CD4-positive, CD25-positive, alpha-beta regulatory T cell (primary cell): ENCODE results near the gene PAIP1. TPM values are rescaled to one million over a fixed set of nuclear protein-coding genes. Genes with fewer than 3 reads are reported as not detected.
"Not testable (repeated sequence)": the region's sequence is repeated elsewhere in the genome, so short reads cannot be mapped to it uniquely, and the experiment has no call there.

ENCODE experiments used
- ATAC-seq, 2 donors: fragments of 150-1000 bp; cut with Tn5 transposase; one replicate each; pipeline ENCODE4 v1.10.0; 2021; ENCODE audit warnings: low read depth in 2 of 2, moderate number of reproducible peaks in 2 of 2, moderate library complexity in 1 of 2
- DNase-seq, 3 donors: peaks; one replicate each; pipeline versions ENCODE4 v3.0.0 to v3.0.0-alpha.2; 2012 to 2022; ENCODE audit warnings: mixed read lengths in 1 of 3
- H3K27ac ChIP-seq: one replicate; pipeline ENCODE4 v1.7.0; 2013; ENCODE audit warnings: mild to moderate bottlenecking, low read length; ENCODE audit not compliant: insufficient read depth, poor library complexity, severe bottlenecking
- H3K27me3 ChIP-seq: one replicate; pipeline ENCODE4 v1.7.0; 2013; ENCODE audit warnings: low read length; ENCODE audit not compliant: control insufficient read depth, insufficient read depth
- H3K36me3 ChIP-seq: one replicate; pipeline ENCODE4 v1.7.0; 2013; ENCODE audit warnings: mild to moderate bottlenecking, low read length, moderate library complexity; ENCODE audit not compliant: control insufficient read depth, insufficient read depth
- H3K4me1 ChIP-seq: 2 replicates; pipeline ENCODE4 v1.7.0; 2013; ENCODE audit warnings: mild to moderate bottlenecking, low read length; ENCODE audit not compliant: insufficient read depth, control insufficient read depth, poor library complexity, severe bottlenecking
- H3K4me3 ChIP-seq: one replicate; pipeline ENCODE4 v1.7.0; 2013; ENCODE audit warnings: low read depth, mild to moderate bottlenecking, low read length, moderate library complexity
- H3K9me3 ChIP-seq, 2 experiments: 1 replicate in 1 of 2; 2 replicates in 1 of 2; pipeline ENCODE4 v1.7.0; 2013; ENCODE audit warnings: low read length in 2 of 2, mild to moderate bottlenecking in 1 of 2, moderate library complexity in 1 of 2; ENCODE audit not compliant: control insufficient read depth in 2 of 2
- H3K27ac Mint-ChIP-seq, 3 donors: one replicate each; pipeline ENCODE4 v1.8.0; 2020 to 2022; ENCODE audit warnings: mild to moderate bottlenecking in 3 of 3, mixed read lengths in 3 of 3, moderate library complexity in 2 of 3
- H3K27me3 Mint-ChIP-seq: one replicate; pipeline ENCODE4 v1.8.0; 2022; ENCODE audit warnings: mild to moderate bottlenecking, mixed read lengths
- H3K36me3 Mint-ChIP-seq: one replicate; pipeline ENCODE4 v1.8.0; 2020; ENCODE audit warnings: mixed read lengths
- H3K4me1 Mint-ChIP-seq, 4 donors: one replicate each; pipeline ENCODE4 v1.8.0; 2020 to 2022; ENCODE audit warnings: mixed read lengths in 4 of 4, mild to moderate bottlenecking in 1 of 4
- H3K4me3 Mint-ChIP-seq, 4 donors: one replicate each; pipeline ENCODE4 v1.8.0; 2020 to 2022; ENCODE audit warnings: mild to moderate bottlenecking in 4 of 4, mixed read lengths in 4 of 4, moderate library complexity in 3 of 4
- H3K9me3 Mint-ChIP-seq, 7 donors: one replicate each; pipeline ENCODE4 v1.8.0; 2020 to 2022; ENCODE audit warnings: mixed read lengths in 7 of 7, mild to moderate bottlenecking in 3 of 7, moderate library complexity in 2 of 7
- polyA plus RNA-seq, 4 donors: library from polyadenylated mRNA; unstranded; fragments of 300-500 nt; fragmentation: Illumina TruSeq; gene quantifications; one replicate each; pipeline ENCODE4 v1.2.3, GENCODE V29; 2021
- total RNA-seq: library from RNA; stranded (reverse); gene quantifications from one replicate; pipeline ENCODE4 v1.2.3, GENCODE V29; 2022

The PAIP1 gene
- total and polyA plus RNA-seq, 5 donors from 2014 or later = 31.2 to 49.6 (median 43.2) TPM

DNA sequence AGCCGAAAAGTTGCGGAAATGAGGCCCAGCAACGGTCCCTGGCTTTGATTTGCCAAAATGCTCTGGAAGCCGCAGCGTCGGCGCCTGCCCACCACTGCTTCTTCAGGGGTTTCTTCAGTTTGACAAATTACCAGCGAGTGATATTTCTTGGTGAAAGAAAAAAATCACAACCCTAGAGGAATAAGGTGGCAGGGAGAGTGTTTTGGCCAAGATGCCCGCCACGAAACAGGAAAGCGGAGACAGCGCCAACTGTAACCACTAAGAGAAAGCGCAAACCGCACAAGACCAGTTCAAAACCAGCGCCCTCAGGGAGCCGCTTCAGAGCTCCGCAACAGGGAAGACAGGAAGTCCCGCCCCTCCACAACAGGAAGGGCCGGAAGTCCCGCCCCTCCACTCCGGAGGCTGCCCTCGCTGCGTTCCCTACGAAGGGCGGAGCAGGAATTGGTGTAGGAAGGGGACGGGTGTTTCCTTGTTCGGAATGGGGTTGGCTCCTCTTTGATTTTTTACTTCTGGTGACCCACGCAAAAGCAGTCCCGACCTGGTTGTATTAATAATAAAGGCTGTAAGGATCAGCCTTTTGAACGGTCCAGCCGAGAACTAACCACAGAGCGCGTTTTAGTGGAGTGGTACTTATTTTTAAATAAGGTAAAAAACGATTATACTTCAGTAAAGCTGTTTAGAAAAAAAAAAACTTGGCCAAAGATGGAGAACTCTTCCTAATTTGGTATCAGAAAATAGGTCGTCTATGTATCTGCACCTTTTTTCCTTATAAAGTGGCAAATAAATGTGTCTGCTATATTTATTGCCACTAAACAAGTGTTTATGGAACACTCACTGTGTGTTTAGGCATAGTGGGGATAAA is 41.8 kb downstream of the PAIP1 start, which contains the start of gene C5orf34:
Gene C5orf34, minus strand, starts transcription at position 333 of the 862 bp plus-strand sequence. CDS start 5,809 bp downstream, outside the sequence.
- Mint-ChIP-seq H3K27me3 (no peaks in the 10 kb centered on the region), H3K4me3 (peak within 1 kb of the TSS; percentile 95 to 98 (median 96)), H3K27ac (peak within 1 kb of the TSS; percentile 96 to 97 (median 97)), H3K4me1 (peaks cover 24 to 41% (median 30%) of the 10 kb centered on the region in 4 donors), H3K36me3 (peaks cover 5% of the 10 kb centered on the region), H3K9me3 (peaks cover 0 to 2% (median 0%) of the 10 kb centered on the region in 7 donors)
- Histone ChIP-seq H3K36me3 (no peaks in the 10 kb centered on the region), H3K27me3 (no peaks in the 10 kb centered on the region), H3K27ac (peak within 1 kb of the TSS; percentile 87), H3K4me3 (peak within 1 kb of the TSS; percentile 88), H3K4me1 (peaks cover 17% of the 10 kb centered on the region), H3K9me3 (no peaks in the 10 kb centered on the region)
- DNase-seq (peak; percentile 90 to 95 (median 91)), ATAC-seq (peak; percentile 95 to 98)

DNA sequence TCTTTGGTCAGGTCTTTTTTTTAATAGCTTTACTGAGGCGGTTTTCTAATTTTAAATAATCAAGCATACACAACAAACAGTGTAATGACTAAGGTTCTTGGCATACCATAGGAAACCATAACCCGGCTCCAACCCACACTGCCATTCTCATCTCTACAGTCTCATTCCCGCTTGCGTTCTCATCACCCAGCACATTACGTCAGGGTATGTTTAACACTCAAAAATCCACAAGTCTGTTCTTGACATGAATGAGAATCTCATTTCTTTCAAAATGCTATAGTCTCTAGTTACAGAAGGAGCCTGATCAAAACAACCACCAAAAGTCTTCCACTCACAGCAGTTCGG is 42.4 kb downstream of the PAIP1 start:
- Histone ChIP-seq H3K9me3 (no peaks in the 10 kb centered on the region), H3K27me3 (no peaks in the 10 kb centered on the region), H3K4me1 (peaks cover 17% of the 10 kb centered on the region), H3K36me3 (no peaks in the 10 kb centered on the region), H3K27ac (peak overlapping the region; percentile 87), H3K4me3 (peak overlapping the region; percentile 88)
- Mint-ChIP-seq H3K27ac (peak overlapping the region; percentile 96 to 97 (median 97)), H3K27me3 (no peaks in the 10 kb centered on the region), H3K36me3 (peaks cover 5% of the 10 kb centered on the region), H3K9me3 (peaks cover 0 to under 1% (median 0%) of the 10 kb centered on the region in 7 donors), H3K4me1 (peaks cover 24 to 41% (median 30%) of the 10 kb centered on the region in 4 donors), H3K4me3 (peak overlapping the region; percentile 95 to 98 (median 96))
- DNase-seq (no peak), ATAC-seq (peak in 1 of 2 donors; percentile 20)

DNA sequence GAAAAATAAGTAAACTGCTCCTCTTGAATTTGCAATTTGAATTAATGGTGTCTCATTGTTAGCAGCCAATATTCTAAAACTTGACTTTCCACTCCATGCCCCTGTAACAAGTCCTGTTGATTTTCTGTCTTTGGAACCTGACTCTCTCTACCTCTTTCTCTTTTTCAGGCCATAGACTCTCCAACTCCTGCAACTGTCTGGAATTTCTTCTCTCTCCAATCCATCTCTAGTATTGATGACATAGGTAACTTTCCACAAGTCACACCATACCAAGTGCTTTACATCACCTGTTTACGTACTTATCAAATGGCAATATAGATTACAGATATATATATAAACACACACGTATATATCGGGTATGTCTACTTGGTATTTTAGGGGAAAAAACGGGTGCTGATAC is 42.9 kb downstream of the PAIP1 start:
- no peak for ATAC-seq
- Histone ChIP-seq H3K9me3 (no peaks in the 10 kb centered on the region), H3K36me3 (no peaks in the 10 kb centered on the region), H3K4me1 (peaks cover 17% of the 10 kb centered on the region), H3K27me3 (no peaks in the 10 kb centered on the region), H3K27ac (peak overlapping the region; percentile 87), H3K4me3 (peak overlapping the region; percentile 88)
- Mint-ChIP-seq H3K27ac (peak overlapping the region in 2 of 3 donors; percentile 97), H3K4me1 (peaks cover 24 to 41% (median 30%) of the 10 kb centered on the region in 4 donors), H3K36me3 (peaks cover 5% of the 10 kb centered on the region), H3K4me3 (peak overlapping the region; percentile 95 to 98 (median 96)), H3K9me3 (no peaks in the 10 kb centered on the region), H3K27me3 (no peaks in the 10 kb centered on the region)
- peak in 1 of 3 donors; percentile 18 for DNase-seq

DNA sequence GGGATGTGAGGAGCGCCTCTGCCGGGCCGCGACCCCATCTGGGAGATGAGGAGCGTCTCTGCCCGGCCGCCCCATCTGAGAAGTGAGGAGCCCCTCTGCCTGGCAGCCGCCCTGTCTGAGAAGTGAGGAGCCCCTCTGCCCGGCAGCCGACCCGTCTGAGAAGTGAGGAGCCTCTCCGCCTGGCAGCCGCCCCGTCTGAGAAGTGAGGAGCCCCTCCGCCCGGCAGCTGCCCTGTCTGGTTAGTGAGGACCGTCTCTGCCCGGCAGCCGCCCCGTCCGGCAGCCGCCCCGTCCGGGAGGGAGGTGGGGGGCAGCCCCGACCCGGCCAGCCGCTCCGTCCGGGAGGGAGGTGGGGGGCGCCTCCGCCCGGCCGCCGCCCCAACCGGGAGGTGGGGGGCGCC is 45.8 kb downstream of the PAIP1 start:
- H3K9me3 Mint-ChIP-seq, H3K9me3 ChIP-seq, H3K36me3 ChIP-seq, H3K27me3 ChIP-seq, H3K36me3 Mint-ChIP-seq, H3K27ac ChIP-seq, DNase-seq, H3K4me3 ChIP-seq, H3K27ac Mint-ChIP-seq, ATAC-seq, H3K4me3 Mint-ChIP-seq, H3K27me3 Mint-ChIP-seq: not testable (repeated sequence)
- H3K4me1 ChIP-seq = peaks cover 17% of the 10 kb centered on the region
- peaks cover 24 to 36% (median 27%) of the 10 kb centered on the region in 4 donors for H3K4me1 Mint-ChIP-seq

DNA sequence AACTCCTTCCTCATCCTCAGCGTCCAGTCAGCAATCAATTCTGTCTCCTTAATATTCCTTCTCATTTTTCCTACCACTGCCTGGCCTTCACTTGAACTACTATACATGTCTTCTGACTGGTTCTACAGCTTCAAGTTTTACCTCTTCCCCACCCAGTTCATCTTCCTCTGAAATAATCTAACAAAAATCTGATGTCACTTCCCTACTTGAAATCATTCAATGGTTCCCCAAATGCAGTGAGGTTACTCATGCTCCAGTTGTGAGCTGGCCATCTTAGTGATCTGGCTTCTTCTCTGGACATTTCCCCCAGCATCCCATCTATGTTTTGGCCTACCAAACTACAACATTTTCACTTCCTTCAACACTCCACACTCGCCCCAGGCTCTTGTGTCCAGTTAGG is 58.3 kb downstream of the PAIP1 start:
- Histone ChIP-seq H3K27ac (no peak overlapping the region), H3K9me3 (no peaks in the 10 kb centered on the region), H3K36me3 (peaks cover 1% of the 10 kb centered on the region), H3K27me3 (no peaks in the 10 kb centered on the region), H3K4me3 (no peak overlapping the region), H3K4me1 (no peaks in the 10 kb centered on the region)
- peaks cover 0 to 3% (median 2%) of the 10 kb centered on the region in 4 donors for H3K4me1 Mint-ChIP-seq
- DNase-seq = no peak
- H3K4me3 Mint-ChIP-seq = no peak overlapping the region
- H3K27me3 Mint-ChIP-seq = no peaks in the 10 kb centered on the region
- H3K36me3 Mint-ChIP-seq = peaks cover 9% of the 10 kb centered on the region
- peak overlapping the region in 1 of 3 donors; percentile 5 for H3K27ac Mint-ChIP-seq
- no peak for ATAC-seq
- no peaks in the 10 kb centered on the region for H3K9me3 Mint-ChIP-seq

DNA sequence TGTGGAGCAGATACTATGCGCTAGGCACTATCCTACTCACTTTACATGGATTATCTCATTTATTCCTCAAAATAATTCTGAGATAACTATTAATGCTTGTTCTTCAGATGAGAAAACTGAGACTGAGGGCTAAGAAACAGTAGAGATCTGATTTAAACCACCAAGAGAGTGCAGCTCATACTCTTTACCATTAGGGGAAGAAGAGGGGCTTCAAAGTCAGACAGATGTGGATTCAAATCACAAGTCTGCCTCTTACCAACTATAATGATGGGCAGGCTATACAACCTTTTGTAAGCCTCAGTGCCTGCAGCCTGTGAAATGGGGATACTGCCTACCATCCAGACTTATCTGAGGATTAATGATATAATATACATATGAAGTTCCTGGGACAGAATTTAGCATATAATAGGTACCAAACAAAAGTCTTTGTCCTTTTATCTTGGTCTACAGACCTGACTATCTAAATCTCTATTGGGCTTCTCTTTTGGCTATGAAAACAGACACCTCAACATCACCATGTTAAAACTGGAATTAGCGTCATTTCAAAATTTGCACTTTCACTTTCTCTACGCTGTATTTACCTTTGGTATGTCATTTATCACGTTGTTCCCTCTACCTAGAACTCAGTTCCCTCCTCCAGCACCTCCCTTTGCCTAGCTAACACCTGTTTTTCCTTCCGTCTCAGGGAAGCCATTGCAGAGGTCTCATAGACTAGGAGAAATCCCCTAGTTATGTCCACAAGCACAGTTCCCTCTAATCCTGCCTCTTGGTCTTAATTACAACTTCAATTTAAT is 59.4 kb downstream of the PAIP1 start:
- H3K27ac Mint-ChIP-seq = no peak overlapping the region
- peaks cover 0 to 3% (median 2%) of the 10 kb centered on the region in 4 donors for H3K4me1 Mint-ChIP-seq
- peaks cover 9% of the 10 kb centered on the region for H3K36me3 Mint-ChIP-seq
- peak overlapping the region; percentile 15 for H3K4me3 ChIP-seq
- H3K27me3 Mint-ChIP-seq = no peaks in the 10 kb centered on the region
- peak overlapping the region in 2 of 4 donors; percentile 46 to 58 for H3K4me3 Mint-ChIP-seq
- ATAC-seq = no peak
- DNase-seq = no peak
- H3K9me3 ChIP-seq = no peaks in the 10 kb centered on the region
- no peaks in the 10 kb centered on the region for H3K9me3 Mint-ChIP-seq
- H3K4me1 ChIP-seq = no peaks in the 10 kb centered on the region
- H3K27ac ChIP-seq = no peak overlapping the region
- H3K36me3 ChIP-seq = peaks cover 3% of the 10 kb centered on the region
- no peaks in the 10 kb centered on the region for H3K27me3 ChIP-seq

DNA sequence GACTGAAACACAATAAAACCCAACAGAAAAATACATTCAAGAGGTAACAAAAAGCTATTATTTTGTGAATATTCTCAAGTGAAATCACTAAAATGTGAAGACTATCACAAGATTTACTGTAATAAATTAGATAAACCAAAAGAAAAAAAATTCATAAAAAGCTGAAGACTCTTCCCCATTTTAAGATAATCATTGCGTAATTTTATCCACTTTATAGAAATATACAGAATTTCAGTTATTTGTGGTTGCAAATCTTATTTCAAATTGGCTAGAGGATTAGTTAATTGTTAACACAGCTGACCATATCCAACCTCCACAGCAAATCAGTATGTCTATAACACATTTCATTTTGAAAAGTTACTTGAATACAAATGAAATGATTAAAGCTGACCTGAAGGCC is 65.6 kb downstream of the PAIP1 start:
- Mint-ChIP-seq H3K4me3 (no peak overlapping the region), H3K36me3 (no peaks in the 10 kb centered on the region), H3K9me3 (no peaks in the 10 kb centered on the region), H3K4me1 (peaks cover 0 to 4% (median 2%) of the 10 kb centered on the region in 4 donors), H3K27me3 (no peaks in the 10 kb centered on the region), H3K27ac (no peak overlapping the region)
- Histone ChIP-seq H3K4me3 (no peak overlapping the region), H3K27ac (no peak overlapping the region), H3K9me3 (no peaks in the 10 kb centered on the region), H3K36me3 (peaks cover 3% of the 10 kb centered on the region), H3K27me3 (no peaks in the 10 kb centered on the region), H3K4me1 (no peaks in the 10 kb centered on the region)
- DNase-seq (no peak), ATAC-seq (no peak)
